Left ventricle myocardium inferior (tissue), 1 donor: ENCODE results near the gene HCN3. TPM values are rescaled to one million over a fixed set of nuclear protein-coding genes. Genes with fewer than 3 reads are reported as not detected.
A peak's percentile ranks its signal among the peaks of the same experiment; 100 is the strongest.

Experiments used
- DNase-seq: peaks from one replicate; pipeline ENCODE4 v3.0.0-alpha.2; 2020
- H3K27ac ChIP-seq: fragments of 200-600 bp; replicated peaks from 2 replicates; pipeline ENCODE4 v1.8.0; 2021
- H3K27me3 ChIP-seq: fragments of 200-600 bp; 2 replicates; pipeline ENCODE4 v1.8.0; 2021; ENCODE audit warnings: low read depth
- H3K36me3 ChIP-seq: fragments of 200-600 bp; 2 replicates; pipeline ENCODE4 v1.8.0; 2021
- H3K4me1 ChIP-seq: fragments of 200-600 bp; 2 replicates; pipeline ENCODE4 v1.8.0; 2021
- H3K4me3 ChIP-seq: fragments of 200-600 bp; 2 replicates; pipeline ENCODE4 v1.8.0; 2021; ENCODE audit warnings: mild to moderate bottlenecking, moderate library complexity
- H3K9me3 ChIP-seq: fragments of 200-600 bp; replicated peaks from 2 replicates; pipeline ENCODE4 v1.8.0; 2021
- intact Hi-C: fragments of 100-400 bp; cut with micrococcal nuclease; formaldehyde crosslinking; loops from one replicate; pipeline ENCODE4 v1.11.0; 2022
- total RNA-seq: library from RNA; stranded (reverse); fragmentation: NEBNext Ultra II Directional; extraction: Animal tissue kit (Norgen Biotek cat#: 25700); gene quantifications from one replicate; pipeline ENCODE4 v1.2.1, GENCODE V29; 2021
- TF ChIP-seq, protein P1 (sequence below): fragments of 200-600 bp; IDR thresholded peaks from 2 replicates; pipeline ENCODE4 v1.8.0; 2021; ENCODE audit warnings: antibody characterized with exemption, mild to moderate bottlenecking, borderline replicate concordance
- donor health status: DM: no; HTN: yes; CAD: no; lungs with severe emphysema.

The HCN3 gene
- total RNA-seq, 1 donor from 2014 or later = 1.2 TPM

DNA sequence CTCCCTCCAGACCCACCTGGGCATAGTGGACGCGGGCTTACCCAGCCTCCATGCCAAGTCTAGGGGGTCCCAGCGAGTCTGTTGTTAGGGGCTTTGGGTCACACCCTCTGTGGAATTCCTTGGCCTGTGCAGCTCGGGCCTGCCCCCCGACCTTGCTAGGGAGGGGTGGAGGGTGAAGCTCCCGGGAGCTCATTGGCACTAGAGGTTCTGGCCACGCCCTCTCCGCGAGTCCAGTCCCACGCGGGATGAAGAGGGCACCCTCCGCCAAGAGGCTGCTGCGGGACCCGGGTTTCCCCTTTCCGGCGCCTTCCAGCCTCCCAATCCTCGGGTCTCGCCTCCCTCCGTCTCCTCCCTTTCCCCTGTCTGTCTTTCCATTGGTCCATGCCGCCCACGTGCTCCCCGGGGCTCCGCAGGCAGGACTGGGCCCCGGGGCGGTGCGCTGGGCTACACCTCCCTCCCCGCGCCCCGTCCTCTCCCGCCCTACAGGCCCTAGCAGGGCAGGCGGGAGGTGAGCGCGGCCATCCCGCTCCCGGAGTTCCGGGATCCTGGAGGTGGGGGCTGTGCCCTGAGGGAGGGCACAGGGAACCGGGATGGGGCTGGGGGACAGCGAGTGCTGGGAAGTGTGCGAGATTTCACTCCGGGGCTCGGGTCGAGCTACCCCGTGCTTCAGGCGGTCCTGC, 46.9 kb downstream of the HCN3 start:
- TF ChIP-seq, protein P1, sequence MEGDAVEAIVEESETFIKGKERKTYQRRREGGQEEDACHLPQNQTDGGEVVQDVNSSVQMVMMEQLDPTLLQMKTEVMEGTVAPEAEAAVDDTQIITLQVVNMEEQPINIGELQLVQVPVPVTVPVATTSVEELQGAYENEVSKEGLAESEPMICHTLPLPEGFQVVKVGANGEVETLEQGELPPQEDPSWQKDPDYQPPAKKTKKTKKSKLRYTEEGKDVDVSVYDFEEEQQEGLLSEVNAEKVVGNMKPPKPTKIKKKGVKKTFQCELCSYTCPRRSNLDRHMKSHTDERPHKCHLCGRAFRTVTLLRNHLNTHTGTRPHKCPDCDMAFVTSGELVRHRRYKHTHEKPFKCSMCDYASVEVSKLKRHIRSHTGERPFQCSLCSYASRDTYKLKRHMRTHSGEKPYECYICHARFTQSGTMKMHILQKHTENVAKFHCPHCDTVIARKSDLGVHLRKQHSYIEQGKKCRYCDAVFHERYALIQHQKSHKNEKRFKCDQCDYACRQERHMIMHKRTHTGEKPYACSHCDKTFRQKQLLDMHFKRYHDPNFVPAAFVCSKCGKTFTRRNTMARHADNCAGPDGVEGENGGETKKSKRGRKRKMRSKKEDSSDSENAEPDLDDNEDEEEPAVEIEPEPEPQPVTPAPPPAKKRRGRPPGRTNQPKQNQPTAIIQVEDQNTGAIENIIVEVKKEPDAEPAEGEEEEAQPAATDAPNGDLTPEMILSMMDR = no peak

DNA sequence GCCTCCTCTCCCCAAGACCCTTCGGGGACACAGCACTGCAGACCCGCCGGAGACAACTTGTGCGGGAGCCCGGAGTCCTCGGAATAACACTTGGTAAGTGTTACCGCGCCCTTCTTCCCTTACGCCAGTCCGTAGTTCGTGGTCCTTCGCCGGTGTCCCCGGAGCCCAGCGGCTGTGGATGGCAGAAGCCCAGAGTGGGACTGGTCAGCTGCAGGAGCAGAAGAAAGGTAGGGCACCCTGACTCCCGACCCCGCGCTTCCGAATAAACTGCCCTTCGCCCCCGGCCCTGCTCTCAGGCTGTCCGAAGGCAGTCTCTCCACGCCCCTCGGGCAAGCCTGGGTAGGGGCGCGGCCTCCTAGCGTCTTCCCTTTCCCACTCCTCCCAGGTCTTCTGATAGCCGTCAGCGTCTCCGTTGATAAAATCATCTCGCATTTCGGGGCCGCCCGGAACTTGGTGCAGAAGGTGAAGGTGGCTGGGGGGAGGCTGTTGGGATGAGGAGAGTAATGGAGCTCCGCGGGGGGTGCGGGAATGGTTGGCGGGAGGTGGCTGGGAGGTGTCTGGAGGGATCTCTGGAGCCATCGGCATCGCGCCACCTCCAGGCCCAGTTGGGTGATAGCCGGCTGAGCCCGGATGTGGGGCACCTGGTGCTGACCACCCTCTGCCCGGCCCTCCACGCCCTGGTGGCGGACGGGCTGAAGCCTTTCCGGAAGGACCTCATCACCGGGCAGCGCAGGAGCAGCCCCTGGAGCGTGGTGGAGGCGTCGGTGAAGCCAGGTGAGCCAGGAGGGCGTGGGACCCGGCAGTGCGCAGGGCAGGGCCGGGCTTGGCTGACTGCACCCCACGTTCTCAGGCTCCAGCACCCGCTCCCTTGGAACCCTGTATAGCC, 47.7 kb downstream of the HCN3 start:
- Histone ChIP-seq H3K4me3 (peak overlapping the region; percentile 85), H3K27me3 (no peaks in the 10 kb centered on the region), H3K4me1 (peaks cover 52% of the 10 kb centered on the region), H3K9me3 (no peaks in the 10 kb centered on the region), H3K36me3 (peaks cover 34% of the 10 kb centered on the region), H3K27ac (peak overlapping the region; percentile 99)
- DNase-seq = peak; percentile 46
- TF ChIP-seq, protein P1 = peak; percentile 46
- intact Hi-C loops = loop anchor here (5.0 kb wide), 1 partner anchor 48 kb away; the partner anchor contains the start of gene HCN3

More for the DNA sequence above, 46.9 kb downstream of the HCN3 start:
- peaks cover 55% of the 10 kb centered on the region for H3K4me1 ChIP-seq
- intact Hi-C loops = loop anchor here (5.0 kb wide), 1 partner anchor 47 kb away; the partner anchor contains the start of gene HCN3
- peaks cover 28% of the 10 kb centered on the region for H3K36me3 ChIP-seq
- DNase-seq = peak; percentile 96
- peak overlapping the region; percentile 85 for H3K4me3 ChIP-seq
- no peaks in the 10 kb centered on the region for H3K9me3 ChIP-seq
- H3K27me3 ChIP-seq = no peaks in the 10 kb centered on the region
- H3K27ac ChIP-seq = peak overlapping the region; percentile 99

DNA sequence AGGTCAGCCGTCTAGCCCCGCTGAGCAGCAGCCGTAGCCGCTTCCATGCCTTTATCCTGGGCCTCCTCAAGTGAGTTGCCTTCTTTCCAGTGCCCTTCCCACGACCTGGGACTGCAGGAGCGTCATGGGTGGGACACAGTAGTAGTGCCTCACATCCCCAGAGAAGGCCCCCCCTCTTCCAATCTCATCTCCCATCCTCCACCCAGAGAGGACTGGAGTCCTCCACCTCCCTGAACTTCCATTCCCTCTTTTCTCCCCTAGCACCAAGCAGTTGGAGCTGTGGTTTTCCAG, 48.3 kb downstream of the HCN3 start:
- TF ChIP-seq, protein P1 = no peak
- no peaks in the 10 kb centered on the region for H3K27me3 ChIP-seq
- peaks cover 46% of the 10 kb centered on the region for H3K4me1 ChIP-seq
- intact Hi-C loops = no loop called here
- H3K36me3 ChIP-seq = peaks cover 40% of the 10 kb centered on the region
- peak overlapping the region; percentile 85 for H3K4me3 ChIP-seq
- peak overlapping the region; percentile 99 for H3K27ac ChIP-seq
- H3K9me3 ChIP-seq = no peaks in the 10 kb centered on the region
- no peak for DNase-seq

DNA sequence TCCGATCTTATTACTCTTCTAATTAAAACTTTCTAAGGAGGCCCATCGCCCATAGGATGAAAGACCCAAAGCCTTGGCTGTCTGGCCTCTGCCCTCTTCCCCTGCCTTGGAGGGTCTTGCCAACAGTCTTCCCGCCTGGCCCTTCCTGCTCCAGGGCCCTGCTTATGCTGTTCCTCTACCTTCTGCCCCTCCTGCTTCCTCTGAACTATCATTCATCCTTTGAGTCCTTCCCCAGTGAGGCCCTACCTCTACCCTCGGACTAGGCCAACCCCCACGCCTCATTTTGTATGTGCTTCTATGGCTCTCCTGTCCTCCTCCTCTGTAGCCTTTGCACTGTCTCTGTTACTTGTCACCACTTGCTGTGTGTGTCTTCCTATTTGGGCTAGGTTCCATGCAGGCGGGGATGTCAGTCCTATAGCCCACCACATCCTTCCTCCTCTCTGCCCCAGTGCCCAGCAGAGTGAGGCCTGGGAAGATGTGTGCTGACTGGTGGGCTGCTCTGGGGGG, 48.8 kb downstream of the HCN3 start:
- intact Hi-C loops = no loop called here
- H3K4me1 ChIP-seq = peaks cover 40% of the 10 kb centered on the region
- H3K4me3 ChIP-seq = no peak overlapping the region
- peaks cover 45% of the 10 kb centered on the region for H3K36me3 ChIP-seq
- H3K27me3 ChIP-seq = no peaks in the 10 kb centered on the region
- TF ChIP-seq, protein P1 = no peak
- H3K27ac ChIP-seq = no peak overlapping the region
- H3K9me3 ChIP-seq = no peaks in the 10 kb centered on the region
- no peak for DNase-seq

DNA sequence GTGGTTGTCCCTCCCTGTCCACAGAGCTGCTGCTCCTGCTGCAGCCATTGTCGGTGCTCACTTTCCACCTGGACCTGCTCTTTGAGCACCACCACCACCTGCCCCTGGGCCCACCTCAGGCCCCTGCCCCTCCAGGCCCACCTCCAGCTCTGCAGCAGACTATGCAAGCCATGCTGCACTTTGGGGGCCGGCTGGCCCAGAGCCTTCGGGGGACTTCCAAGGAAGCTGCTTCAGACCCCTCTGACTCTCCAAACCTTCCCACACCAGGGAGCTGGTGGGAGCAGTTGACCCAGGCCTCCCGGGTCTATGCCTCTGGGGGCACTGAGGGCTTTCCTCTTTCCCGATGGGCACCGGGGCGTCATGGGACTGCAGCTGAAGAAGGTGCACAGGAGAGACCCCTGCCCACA, 49.4 kb downstream of the HCN3 start:
- peaks cover 51% of the 10 kb centered on the region for H3K36me3 ChIP-seq
- no peaks in the 10 kb centered on the region for H3K27me3 ChIP-seq
- no peak for DNase-seq
- peaks cover 35% of the 10 kb centered on the region for H3K4me1 ChIP-seq
- TF ChIP-seq, protein P1 = no peak
- H3K27ac ChIP-seq = no peak overlapping the region
- no peaks in the 10 kb centered on the region for H3K9me3 ChIP-seq
- intact Hi-C loops = no loop called here
- H3K4me3 ChIP-seq = no peak overlapping the region
